Right ventricle myocardium inferior (tissue), 1 donor: ENCODE measurements around the gene C2orf66. TPM values are rescaled to one million over a fixed set of nuclear protein-coding genes. Genes with fewer than 3 reads are reported as not detected.

Experiments used
- ATAC-seq: fragments of 200-7000 bp; cut with Tn5 transposase; one replicate; pipeline ENCODE4 v1.9.1; 2020; ENCODE audit warnings: mild to moderate bottlenecking, moderate library complexity
- DNase-seq: peaks from one replicate; pipeline ENCODE4 v3.0.0; 2021; ENCODE audit errors: missing footprints
- intact Hi-C: fragments of 100-400 bp; cut with DNase I; formaldehyde crosslinking; loops from one replicate; pipeline ENCODE4 v1.11.0; 2022
- long read RNA-seq: library from polyadenylated mRNA; unstranded; transcript quantifications from one replicate; pipeline ENCODE4 v2.0.0, GENCODE V29; 2021
- total RNA-seq: library from RNA; stranded (reverse); fragmentation: NEBNext Ultra II Directional; extraction: Animal tissue kit (Norgen Biotek cat#: 25700); gene quantifications from one replicate; pipeline ENCODE4 v1.2.1, GENCODE V29; 2021
- donor health status: DM: no; HTN: yes; CAD: no; lungs with severe emphysema.

C2orf66 gene
- total RNA-seq, result not detected
- long read RNA-seq, result 0 reads

DNA sequence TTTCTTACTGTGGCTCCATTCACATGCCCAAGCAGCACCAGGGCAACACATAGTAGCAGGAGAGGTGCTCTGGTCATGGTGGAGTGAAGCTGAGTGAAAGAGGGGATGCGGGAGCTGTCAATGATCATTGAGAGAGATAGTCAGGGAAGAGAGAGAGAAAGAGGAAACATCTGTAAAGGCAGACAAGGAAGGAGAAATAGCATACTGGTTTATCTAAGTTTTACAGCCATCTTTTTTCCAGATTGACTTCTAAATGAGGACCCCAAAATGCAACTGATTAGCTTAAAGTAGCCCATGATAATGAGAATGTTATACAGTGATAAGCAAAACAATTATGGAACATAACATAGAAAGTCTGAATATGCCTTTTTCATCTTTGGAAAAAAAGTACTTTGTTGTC lies at the start of gene C2orf66:
Gene C2orf66 (minus strand): TSS at position 96 of the 400 bp plus-strand sequence. CDS start 19 bp downstream, at position 77.
- intact Hi-C loops, result no loop called here
- DNase-seq (no peak), ATAC-seq (no peak)

DNA sequence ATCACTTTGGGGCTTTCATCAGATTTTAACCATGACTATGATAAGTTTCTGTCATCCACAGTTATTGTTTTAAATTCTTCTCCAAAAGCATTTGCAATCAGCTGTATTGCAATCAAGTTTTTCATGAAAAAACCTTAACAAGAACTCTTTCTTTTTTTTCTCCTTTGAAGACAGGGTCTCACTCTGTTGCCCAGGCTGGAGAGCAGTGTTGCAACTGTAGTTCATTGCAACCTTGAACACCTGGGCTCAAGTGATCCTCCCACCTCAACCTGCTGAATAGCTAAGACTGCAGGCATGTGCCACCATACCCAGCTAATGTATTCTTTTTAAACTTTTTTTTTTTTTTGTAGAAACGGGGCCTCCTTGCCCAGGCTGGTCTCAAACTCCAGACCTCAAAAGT lies 45.5 kb upstream of the C2orf66 start:
- intact Hi-C loops, result no loop called here
- ATAC-seq (no peak), DNase-seq (no peak)

DNA sequence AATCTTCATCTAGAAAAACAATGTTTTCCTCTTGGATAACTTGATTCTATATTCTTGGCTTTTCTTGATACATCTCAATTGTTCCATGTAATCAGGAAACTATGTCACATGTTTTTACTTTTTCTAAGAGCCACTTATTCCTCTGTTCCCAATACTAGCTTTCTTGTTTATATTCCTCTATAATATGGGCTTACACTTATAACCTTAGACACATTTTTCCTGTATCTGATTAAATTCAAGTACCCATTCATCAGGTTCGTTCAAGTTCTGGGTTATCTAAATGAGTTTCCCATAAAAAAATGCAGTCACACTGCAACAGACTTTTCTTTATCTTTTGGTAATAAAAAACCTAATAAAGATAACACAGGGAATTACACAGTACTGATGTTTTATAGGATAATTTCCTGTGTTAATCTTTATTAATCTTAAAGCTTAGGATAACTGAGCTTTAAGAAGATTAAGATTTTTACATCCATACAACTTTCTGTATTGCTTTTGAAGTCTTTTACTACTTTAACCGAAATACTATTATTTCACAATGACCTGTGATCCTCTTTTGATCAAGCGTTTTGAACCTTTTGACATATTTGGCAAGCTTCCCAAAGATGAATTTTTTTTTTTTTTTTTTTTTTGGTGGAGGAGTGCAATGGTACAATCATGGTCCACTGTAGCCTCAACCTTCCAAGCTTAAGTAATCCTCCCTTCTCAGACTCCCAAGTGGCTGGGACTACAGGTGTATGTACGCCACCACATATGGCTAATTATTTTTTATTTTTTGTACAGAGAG lies 44.3 kb upstream of the C2orf66 start:
- intact Hi-C loops, result no loop called here
- ATAC-seq, result no peak
- no peak for DNase-seq

DNA sequence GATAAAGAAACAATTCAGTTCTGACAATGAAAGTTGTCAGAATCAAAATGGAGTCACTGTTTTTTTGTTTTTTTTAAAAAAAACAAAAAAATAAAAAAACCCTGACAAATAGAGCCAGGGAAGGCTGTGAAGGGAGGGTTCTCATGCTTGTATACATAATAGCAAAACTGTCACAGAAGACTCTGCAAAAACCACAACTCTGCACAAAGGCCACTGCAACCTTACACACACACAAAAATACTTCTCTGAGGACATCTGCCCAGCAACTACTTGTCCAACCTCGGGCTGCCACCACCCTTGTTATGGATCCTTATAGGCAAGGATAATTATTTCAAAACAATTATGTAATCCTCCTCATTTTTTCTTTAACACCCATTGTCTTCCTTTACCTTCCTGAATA lies 41.9 kb upstream of the C2orf66 start:
- ATAC-seq, result no peak
- intact Hi-C loops, result no loop called here
- DNase-seq, result no peak

DNA sequence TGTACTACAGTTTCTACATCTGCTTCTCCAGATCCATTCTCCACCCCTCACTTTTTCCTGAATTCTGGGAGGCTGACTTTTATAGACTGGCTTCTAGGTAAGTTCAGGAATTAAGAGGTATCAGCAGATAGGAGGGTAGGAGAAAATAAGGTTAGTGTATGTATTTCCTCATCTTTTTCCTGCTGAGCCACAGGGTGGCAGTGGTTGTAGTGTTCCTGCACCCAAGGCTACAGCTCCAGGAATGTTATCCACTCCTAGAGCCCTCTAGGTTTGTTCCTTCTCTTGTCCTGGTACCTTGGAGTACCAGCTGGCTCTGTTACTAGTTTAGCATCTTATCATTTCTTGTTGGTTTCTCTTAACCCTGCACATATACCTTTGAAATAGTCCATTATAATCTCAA lies 40.7 kb upstream of the C2orf66 start:
- intact Hi-C loops, result no loop called here
- ATAC-seq (peak; percentile 48), DNase-seq (no peak)

DNA sequence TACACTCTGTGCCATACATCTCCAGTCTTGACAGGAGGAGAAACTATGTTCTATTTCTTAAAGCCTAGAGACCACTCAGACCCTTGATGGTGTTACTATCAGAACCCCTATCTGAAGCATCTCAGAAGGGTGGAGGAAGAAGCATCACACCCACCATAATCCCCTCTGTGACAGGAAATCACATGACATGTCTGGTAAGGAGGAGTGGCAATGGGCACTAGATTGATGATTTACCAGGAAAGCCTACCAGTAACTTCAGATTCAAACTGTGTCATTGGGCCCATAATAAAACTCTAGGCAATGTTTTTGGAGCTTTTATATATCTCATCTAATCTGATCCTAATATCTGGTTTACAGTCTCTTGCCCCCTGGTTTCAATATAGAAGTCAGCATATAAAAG lies 37.1 kb upstream of the C2orf66 start:
- ATAC-seq (no peak), DNase-seq (no peak)
- intact Hi-C loops, result no loop called here

DNA sequence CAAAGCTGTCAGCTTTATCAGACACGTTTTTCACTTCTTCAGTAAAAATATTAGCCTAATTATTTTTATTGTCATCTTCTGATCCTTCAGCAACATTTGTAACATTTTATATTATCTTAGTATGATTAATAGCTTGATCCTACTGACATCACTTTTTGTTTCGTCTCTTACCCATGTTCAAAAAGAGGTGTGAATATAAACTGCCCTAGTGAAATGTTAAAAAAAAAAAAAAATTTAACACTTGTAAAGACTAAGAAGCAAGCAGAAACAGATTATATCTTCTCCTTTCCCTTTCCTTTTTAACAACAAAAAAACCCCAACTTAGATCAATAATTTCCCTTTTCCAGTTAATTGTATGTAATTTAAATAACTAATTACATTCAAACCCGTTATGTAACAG lies 36.2 kb upstream of the C2orf66 start:
- ATAC-seq (no peak), DNase-seq (no peak)
- intact Hi-C loops, result no loop called here

DNA sequence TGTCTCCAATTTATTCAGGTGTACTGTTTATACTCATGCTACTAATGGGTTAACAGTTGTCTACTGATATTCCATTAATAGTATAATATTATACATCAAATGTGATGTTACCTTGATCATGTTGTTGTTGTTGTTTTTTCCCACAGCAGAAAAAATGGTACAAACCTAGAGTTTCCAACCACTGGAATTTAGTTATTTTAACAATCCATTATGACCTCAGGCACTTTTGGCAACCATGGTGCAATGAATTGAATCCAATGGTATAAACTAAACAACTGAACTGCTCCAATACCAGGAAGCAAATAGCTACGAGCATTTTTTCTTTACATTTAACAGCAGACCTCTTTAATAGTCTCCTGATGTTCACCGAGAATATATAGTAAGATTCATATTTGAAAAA lies 31.0 kb upstream of the C2orf66 start:
- no peak for ATAC-seq
- DNase-seq, result no peak
- intact Hi-C loops, result no loop called here

DNA sequence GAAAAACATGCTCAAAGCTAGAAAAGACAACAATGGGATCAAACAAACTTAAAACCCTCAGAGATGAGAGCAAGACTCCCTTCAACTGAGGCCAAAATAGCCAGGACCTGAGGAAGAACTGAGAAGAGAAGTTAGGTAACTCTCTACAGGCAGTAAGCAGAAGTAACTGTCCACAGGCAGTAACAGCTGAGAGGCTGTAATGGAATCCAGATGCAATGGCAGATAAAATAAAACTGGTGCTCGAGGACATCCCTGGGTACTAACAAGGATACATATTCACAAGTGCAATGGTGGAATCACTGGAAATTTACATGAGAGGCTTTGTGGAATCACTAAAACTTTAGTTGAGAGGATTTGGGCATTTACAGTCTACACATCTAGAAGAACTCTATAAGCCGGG lies 30.4 kb upstream of the C2orf66 start:
- ATAC-seq, result no peak
- intact Hi-C loops, result no loop called here
- no peak for DNase-seq

DNA sequence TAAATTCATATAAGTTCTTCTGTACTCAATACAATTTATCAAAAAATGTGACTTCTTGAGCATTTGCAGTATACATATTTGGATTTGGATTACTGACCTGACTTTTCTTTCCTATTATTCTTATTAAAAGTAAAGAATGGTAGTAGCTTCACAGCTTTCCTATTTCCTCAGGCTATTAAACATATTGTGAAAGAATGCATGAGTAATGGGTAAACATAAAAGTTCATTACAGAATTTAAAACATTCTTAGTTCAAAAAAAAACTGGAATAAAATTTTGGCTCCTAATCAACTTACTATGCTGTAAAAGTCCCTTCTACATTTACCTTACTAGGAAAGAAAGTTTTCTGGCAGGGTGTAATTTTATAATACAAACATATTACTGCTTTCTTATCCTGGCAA lies 27.3 kb upstream of the C2orf66 start:
- intact Hi-C loops, result no loop called here
- DNase-seq (no peak), ATAC-seq (no peak)

DNA sequence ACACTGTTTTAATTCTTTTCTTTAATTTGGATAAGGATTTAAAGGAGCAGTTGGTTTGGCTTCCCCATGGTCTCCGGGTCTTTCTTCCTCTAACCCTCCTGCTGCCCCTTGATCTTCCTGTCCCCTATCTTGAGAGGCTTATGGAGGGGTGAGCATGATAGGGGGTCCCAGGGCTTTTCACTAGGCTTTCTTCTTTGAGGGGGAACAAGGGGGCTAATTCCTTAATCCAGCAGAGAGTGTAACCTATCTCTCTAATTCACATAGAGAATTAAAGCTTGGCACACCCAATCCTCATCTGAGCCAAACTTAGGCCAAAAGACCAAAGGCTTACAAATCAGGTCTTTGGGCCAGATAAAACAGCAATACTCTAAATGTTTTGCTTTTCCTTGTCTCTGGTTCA lies 21.5 kb upstream of the C2orf66 start:
- DNase-seq, result no peak
- intact Hi-C loops, result no loop called here
- no peak for ATAC-seq

DNA sequence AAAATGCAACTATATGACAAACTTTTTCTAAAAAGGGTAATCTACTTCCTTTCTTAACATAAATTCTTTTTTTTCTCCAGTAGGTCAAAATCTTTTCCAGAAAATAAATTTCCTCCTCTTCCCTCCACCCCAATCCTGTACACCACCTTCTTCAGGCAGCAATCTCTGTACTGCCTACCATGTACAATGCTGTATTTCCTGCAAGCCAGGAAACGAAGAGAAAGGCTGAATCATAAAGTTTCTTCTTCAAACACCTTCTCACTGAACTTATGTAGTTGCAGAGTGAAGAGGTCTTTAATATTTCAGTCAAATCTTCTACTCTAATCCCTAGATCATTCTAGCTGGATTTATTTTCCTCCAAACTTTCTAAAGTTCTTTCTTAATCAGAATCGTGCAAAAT lies 18.2 kb upstream of the C2orf66 start:
- no peak for DNase-seq
- intact Hi-C loops, result no loop called here
- ATAC-seq, result no peak

DNA sequence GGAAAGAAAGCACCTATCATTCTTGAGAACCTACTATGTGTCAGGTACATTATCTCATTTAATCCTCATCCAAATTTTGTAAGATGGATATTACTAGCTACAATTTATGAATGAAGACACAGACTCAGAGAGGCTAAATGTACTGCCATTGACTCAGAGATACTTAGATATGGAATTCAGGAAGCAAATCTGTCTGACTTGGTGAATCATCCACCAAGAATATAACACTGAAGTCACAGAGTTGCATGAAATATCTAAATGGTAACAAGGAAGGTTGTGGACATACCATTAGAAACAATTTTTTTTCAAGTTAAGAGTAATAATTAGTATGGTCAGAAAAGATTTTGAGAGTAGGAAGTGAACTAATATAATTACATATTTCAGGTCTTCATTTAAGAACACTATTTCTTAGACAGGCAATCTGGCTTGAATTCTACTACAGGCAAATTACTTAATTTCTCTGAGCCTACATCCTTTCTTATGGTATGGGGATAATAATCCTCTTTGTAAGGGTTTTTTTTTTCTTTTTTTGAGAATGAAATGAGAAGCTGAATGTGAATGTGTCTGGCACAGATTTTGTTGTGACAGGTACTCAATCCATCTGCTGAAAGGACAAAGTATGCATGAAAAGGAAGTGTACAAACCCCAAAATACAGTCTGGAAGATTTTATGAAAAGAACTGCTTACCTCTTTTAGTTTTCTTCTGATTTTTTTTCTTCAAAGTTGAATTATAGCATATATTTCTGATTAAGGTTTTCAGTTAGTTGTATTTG lies 14.8 kb upstream of the C2orf66 start:
- no peak for DNase-seq
- intact Hi-C loops, result no loop called here
- no peak for ATAC-seq

DNA sequence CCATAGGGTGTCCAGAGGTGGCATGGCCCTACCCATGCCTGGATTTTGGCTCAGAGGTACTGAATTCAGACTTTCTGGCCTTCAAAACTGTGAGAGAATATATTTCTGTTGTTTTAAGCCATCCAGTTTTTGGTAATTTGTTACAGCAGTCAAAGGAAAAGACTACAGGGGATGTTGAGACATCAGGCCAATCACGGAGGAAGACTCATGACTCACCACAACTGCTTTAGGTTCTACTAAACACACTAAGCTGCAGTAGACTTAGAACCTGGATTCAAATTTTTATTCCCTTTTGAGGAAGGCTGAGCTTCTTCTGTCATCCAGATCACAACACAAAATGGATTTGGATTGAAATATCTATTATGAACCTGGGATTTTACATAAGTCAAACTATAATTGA lies 12.0 kb upstream of the C2orf66 start:
- intact Hi-C loops, result no loop called here
- no peak for DNase-seq
- no peak for ATAC-seq

DNA sequence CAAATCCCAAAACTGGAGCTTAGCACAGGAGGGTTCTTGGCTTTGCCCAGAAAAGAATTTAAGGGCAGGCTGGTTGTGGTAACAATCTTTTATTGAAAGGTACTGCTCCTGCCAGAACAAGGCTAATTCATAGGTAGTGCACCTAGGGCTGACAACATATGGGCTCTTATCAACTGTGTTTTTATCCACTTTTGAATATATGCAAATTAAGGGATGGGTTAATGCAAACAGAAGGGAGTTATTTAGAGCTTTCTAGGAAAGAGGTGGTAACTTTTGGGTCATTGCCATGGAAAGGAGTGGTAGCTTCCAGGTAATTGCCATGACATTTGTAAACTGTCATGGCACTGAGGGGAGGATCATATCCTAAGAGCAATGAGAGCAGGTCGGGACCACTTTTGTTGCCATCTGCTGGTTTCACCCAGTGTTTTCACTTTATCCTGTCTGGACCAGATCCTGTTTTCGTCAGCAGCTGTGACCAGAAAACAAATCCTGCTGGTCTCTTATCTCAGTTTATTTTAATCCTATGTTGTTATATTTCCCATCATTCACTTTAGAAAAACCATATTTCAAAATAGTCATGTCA lies 981 bp downstream of the C2orf66 start:
- DNase-seq (no peak), ATAC-seq (no peak)
- intact Hi-C loops, result no loop called here

DNA sequence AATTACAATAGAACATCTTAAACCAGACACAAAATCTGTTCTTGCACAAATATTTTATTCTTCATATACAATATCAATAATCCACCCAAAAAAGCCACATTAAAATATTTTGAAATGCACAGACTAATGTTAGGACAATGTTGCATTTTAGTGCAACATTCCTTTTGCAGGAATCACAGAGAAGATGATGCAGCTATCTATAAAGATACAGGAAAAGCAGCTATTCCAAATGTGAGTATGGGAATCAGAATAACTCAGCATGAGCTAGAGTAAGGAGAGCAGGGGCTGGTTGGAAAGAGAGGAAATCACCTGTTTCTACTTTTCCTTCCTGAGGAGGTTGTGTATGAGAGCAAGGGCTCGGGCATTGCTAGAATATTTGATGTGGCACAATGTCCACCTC lies 4.8 kb downstream of the C2orf66 start:
- DNase-seq (no peak), ATAC-seq (no peak)
- intact Hi-C loops, result no loop called here

DNA sequence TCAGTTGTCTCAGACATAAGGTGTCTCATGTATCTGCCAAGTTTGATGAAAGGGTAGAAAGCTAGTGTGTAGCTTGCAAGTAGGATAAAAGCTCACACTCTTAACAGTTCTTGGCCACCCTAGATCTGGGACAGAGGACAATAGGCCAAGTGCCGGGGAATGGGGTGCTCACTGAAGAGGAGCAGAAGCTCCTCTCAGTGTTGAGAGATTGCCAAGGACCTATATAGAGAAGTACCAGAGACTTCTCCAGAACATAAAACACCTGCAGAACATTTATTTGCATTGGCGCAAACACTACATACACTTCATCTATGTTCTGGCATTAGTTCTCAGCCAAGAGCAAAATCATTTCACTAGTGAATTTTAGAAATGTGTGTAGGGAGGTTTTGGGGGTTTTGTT lies 6.8 kb downstream of the C2orf66 start:
- intact Hi-C loops, result no loop called here
- ATAC-seq (no peak), DNase-seq (no peak)

DNA sequence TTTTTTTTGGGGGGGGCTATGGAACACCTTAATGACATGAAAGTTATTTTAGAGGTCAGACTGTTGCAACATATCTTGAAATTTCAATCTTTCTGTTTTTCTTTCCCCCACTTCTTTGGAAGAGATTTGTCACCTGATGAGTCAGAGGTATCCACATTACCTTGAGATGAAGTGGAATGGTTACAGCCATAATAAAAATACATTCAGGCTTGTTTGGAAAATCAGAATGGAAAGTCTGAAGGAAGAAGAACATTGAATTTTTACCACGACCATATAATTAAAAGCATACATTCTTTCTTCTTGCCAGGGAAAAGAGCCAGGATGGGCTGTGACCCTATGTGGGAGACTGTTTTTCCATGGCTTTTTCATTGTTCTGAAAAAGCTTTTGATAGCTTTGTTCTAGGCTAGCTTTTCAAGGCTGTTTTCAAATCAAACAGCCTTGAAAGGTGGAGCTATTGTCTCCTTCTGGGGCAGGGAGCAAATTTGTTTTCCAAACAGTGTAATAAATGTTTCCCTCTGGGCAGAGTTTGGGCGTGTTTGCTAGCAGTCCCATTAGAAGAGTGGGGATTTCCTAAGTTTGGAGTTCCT lies 7.4 kb downstream of the C2orf66 start:
- no peak for DNase-seq
- no peak for ATAC-seq
- intact Hi-C loops, result no loop called here

DNA sequence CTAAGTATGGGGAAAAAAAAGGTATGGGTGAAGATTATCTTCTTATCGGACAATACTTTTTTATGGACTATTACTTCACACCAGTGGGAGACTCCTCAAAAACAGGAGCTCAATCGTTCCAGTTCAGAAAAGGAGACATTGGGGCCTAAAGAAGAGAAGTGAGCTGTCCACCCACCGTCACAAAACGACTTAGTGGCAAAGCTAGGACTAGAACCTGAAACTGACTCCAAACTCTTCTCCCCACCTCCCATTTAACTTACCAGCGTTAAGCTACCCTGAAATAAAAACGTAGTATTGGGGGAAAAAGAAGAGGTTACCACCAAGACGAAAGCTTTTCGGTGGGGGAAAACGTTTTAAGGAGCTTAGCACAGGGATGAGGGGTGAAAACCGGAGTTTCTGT lies 10.2 kb downstream of the C2orf66 start:
- DNase-seq (no peak), ATAC-seq (no peak)
- intact Hi-C loops, result no loop called here

DNA sequence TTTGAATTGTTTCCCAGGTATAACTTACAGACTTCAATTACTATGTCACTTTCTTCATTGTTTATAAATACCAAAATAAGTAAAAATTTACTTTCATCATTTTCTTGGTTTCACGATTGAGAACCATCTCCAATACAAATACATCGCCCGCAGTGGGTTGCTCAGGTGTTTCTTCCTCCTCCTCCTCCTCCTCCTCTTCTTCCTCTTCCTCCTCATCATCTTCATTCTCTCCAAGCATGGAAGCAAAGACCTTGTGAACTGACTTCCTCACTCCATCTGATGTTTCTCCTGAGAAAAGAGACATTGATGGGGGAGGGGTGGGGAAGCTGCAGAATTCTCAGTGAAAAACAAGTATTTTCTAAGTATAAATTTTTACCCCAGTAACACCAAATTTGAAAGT lies 16.3 kb downstream of the C2orf66 start:
- DNase-seq, result no peak
- no peak for ATAC-seq
- intact Hi-C loops, result no loop called here
